Hematopoietic multipotent progenitor cell treated with erythropoietin and hydrocortisone succinate and interleukin-3 and kit ligand, for 8 days (in vitro differentiated cells): ENCODE data around the gene CST11.
A peak's percentile ranks its signal among the peaks of the same experiment; 100 is the strongest.
"Not testable (repeated sequence)": the region's sequence is repeated elsewhere in the genome, so short reads cannot be mapped to it uniquely, and the experiment has no call there.

Experiments used
- DNase-seq: peaks from one replicate; pipeline ENCODE4 v3.0.0-alpha.2; 2015

CST11 gene, protein sequence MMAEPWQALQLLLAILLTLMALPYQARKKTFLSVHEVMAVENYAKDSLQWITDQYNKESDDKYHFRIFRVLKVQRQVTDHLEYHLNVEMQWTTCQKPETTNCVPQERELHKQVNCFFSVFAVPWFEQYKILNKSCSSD

DNA sequence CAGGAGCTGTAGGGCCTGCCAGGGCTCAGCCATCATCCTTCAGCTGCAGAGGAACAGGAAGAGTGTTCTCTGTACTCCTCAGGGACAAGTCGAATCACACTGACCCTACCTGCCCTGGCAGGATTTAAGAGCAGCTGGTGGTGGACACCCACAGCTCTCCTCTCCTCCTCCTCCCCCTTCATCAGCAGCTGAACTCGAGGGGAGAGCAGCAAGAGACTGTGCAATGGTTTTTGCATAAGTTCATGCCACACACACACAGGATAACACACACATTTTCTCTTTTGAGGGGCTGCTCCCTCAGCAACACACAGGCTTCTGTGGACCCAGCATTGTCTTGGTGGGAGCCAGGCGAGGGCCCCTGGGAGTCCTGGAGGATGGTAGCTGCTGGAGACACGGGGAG, at the start of gene CST11:
CST11 (minus strand) TSS at position 101 of the 400 bp plus-strand sequence; CDS start at position 36, 65 bp downstream.
- no peak for DNase-seq

DNA sequence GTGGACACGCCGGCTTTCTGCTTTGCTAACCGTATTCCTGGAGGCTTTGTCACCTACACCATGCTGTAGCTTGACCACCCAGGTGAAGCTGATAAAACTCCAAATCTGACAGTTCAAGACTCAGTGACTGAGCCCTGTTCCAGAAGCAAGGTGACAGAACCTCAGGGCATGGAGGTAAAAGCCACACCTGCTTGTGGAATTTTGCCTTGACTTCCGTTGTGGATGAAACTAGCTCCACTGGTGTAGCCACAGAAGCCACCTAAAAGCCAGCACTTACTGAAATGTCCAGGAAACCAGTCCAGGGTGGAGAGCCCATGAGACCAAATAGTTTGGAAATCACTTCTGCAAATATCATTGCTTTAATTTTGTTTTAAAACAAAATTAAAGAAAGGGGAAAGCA, 49.2 kb upstream of the CST11 start:
- DNase-seq, result no peak

- DNase-seq, result no peak
Observed at GRCh38 chr20:23497536-23497935, 44.9 kb upstream of the CST11 start.

DNA sequence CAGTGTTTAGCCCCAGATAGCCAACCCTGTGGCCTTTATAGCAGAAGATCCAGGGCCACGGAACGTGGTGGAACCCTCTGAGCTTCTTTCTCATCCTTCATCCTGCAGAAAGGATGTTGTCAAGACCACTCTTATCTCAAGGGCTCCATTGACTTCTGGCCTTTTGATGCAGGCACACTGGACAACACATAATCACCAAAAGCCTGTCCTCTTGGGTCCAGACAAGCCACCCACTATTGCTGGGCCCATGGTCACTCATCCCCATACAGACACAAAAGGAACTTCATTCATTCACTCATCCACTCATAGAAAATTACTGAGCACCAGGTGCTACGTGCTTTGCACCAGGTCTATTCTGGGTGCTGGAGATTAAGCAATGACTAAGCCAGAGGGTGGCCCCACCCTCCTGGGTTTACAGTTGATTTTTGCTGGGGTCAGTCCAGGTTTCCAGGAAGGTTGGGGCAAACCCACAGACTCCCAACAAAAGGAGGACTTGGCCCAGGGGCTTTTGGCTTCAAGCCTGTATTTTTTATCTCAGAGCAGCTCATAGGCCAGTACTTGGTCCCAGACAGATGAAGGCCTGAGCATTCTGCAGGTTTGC, 40.6 kb upstream of the CST11 start:
- DNase-seq, result peak; percentile 2

DNA sequence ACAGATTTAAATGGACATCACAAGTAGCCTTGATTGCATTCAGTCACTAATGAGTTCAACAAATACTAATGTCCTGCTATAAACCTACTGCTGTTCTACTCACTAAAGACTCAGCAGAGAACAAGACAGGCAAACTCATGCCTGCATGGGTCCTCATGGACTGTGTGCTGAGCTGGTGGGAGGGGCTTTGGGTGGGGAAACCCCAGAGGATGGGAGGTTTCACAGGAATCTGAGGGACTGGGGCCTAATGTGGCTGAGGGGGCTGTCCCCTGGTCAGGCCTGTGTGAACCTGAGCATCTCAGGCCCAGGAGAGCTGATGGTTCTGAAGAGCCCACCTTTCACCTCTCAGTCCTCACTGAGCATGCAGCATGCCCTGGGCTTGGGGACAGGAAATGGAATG, 39.6 kb upstream of the CST11 start:
- DNase-seq, result no peak

GRCh38 chr20:23490817-23491216, 38.1 kb upstream of the CST11 start, which contains the start of gene CST8:
Gene CST8 (plus strand): TSS chr20:23491117. CDS start chr20:23491668, 551 bp downstream.
- no peak for DNase-seq

GRCh38 chr20:23488996-23489395, 36.3 kb upstream of the CST11 start:
- no peak for DNase-seq

DNA sequence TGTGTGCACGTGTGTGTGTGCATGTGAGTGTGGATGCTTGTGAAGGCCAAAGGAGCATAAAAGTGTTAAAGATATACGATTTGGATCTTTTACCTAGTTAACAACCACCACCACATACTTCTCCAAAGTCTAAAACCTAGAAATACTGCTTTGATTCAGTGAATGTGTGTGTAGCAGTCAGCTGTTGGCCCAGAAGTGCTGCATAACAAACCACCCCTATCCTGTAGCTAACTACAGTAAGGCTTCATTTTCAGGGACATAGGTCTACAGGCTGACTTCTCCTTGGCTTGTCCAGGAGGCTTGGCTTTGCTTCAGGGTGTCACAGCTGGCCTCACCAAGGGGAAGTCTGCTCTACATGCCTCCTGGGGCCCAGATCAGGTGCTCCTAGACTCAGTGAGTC, 35.8 kb upstream of the CST11 start:
- no peak for DNase-seq

DNA sequence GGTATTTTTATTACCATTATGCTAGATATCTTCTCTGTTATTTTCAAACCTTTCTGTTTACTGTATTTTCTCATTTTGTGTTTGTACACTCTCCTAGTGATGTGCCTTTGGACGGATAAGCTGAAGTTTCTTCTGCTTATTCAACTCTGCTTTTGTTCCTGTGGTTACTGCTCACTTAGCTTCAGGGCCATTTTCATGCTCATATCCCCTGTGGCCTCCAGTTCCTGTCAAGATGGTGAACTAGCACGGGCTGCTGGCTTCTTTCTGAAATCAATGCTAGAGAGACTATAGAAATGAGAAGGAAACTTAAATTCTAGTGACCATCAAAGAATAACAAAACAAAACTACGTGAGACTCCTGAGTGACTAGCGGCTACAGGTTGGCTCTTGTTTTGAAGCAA, 31.4 kb upstream of the CST11 start:
- no peak for DNase-seq

DNA sequence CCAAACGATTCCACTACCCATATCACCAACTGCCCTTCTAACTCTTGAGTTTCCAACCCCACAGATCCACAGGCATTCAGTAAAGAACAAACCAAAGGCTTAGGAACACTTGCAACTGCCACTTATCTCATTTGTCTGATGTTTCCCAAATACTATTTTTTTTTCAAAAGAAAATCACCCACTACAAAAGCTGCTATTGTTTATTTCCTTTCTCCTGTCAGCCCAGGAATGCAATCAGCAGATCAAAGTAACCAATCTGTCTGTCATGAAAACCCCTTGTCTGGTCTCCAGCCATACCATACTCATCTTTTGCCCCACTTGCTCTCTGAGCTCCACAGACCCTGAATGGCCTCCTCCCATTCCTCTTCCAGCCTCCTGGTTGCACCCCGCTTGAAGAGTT, 29.5 kb upstream of the CST11 start:
- no peak for DNase-seq

DNA sequence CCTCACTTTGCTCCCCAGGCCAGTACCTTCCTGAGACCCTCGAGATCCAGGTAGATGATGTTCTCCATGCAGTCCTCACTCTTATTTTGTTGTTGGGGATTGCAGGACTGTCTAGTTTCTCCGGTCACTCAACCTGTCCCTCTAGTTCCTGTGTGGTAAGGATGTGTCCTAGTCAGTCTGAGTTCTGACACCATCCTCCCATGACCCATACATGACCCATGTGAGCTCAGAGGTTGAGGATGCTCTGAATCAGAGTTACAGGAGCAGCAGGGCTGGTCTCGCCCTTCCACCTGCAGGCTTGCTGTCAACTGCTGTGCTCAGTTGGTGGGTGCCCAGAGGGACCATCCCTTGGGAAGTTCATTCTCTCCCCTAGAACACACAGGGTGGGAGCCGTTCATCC, 26.4 kb upstream of the CST11 start:
- DNase-seq, result no peak

GRCh38 chr20:23477223-23477622, 24.5 kb upstream of the CST11 start:
- no peak for DNase-seq

GRCh38 chr20:23476015-23476754, 23.5 kb upstream of the CST11 start:
- DNase-seq, result no peak

DNA sequence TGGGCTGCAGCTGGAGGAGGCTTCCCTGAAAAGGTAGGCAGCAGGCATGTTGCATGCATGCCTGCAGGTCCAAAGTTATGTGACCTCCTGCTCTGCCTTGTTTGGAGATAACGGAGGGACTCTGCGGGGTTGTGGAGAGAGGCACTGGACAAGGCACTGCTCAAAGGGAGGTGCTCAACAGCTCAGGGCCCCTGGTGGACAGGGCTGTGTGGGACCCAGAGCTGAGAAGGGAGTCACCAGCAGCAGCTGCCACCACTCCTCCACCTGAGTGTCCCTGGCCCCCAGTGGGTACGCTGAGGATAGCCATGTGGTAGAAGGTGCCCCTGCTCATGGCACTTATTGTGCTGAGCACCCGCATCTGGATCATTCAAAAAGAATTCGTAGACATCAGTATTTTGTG, 22.7 kb upstream of the CST11 start:
- DNase-seq, result no peak

GRCh38 chr20:23473293-23473692, 20.6 kb upstream of the CST11 start:
- not testable (repeated sequence) for DNase-seq

DNA sequence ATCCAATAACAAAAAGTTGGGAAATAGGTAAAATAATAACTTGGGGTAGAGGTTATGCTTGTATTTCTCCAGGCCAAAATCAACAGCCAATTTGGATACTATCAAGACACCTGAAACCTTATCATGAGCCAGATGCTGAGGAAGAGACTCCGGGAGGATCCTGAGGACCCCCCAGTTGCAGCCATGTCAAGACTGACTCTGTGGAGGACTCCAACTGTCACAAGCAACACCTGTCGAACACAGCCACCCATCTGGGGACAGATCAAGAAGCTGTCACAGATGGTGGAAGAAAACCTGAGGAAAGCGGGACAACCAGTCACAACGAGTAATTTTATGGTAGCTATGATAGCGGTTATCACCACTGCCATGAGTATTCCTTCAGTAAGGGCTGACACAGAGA, 19.6 kb upstream of the CST11 start:
- not testable (repeated sequence) for DNase-seq

GRCh38 chr20:23466961-23467360, 14.3 kb upstream of the CST11 start:
- DNase-seq, result not testable (repeated sequence)

DNA sequence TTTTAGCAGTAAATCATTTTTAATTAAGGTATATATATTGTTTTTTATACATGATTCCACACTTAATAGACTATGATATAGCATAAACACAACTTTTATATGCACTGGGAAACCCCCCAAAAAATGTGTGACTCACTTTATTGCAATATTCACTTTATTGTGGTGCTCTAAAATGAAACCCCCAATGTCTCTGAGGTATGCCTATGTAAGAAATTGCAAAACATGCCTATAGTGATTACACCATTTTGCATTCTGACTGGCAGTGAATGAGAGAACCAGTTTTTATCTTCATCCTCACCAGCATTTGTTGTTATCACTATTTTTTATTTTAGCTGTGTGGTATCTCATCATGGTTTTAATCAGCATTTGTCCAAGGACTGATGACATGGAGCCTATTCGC, 8.5 kb upstream of the CST11 start:
- DNase-seq, result no peak

DNA sequence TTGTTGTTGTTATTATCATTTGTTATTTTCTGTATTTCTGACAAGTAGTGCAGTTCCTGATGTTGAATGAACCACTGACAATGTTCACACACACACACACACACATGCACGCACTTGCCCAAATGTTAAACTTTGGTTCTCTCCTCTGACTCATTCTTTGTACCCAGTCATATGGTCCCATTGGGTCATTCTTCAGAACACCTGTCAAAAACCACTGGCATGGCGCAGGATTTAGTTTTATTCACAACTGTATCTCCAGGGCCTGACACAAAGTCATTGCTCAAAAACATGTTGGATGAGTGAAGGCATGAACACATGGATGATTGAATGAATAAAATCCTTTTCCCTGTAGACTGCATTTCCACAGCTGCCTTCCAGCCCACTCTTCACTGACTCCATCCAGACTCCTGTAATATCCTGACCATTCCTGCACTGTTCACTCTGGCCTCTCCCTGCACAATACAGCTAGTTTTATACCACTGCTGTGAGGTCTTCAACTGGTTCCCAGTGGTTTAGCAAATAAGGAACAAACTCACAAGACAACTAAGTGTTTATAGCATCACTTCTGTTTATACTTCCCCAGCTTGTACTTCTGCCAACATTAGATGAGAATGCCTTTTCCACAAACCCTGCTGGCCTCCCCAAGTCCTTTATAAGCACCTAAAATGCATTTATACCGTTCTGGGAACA, 6.9 kb upstream of the CST11 start:
- DNase-seq, result no peak

GRCh38 chr20:23456873-23457272, 4.2 kb upstream of the CST11 start:
- DNase-seq, result no peak

DNA sequence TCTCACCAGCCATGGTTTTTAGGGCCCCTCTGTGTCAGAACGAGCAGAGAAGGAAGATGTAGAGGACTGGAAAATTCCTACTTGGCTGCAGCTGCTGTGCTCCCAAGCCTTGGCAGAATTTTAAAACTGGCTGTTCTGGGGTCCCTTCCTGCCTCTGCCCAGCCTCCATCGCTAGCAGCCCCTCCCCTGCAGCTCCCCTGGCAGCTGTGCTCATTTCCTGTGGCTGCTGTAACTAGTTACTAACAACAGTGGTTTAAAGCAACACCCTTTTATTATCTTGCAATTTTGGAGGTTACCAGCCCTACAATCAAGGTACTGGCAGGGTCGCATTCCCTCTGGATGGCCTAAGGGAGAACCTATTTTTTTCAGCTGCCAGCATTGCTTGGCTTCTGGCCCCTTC, 3.7 kb upstream of the CST11 start:
- DNase-seq, result no peak

DNA sequence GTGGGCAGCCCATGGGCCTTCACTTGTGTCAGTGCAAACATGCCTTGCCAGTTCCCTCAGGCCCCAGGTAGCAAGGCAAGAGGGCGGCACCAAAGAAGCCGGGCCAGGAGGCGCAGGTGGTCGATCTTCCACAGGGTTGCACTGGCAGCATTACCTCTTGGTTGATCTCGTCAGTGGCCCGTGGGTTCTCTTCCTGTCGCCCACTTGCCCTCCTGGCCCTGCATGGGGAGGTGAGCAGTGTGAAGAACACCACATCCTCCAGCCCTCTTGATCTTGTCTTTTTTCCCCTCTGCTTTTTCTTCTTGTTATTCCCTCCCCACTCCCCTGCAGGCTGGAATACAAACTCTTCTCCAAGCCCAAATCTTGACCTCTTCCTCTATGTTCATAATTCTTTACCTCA, 3.0 kb upstream of the CST11 start:
- DNase-seq, result no peak

GRCh38 chr20:23454816-23455215, 2.1 kb upstream of the CST11 start:
- no peak for DNase-seq
